Non-pigmented ciliary epithelial cell (primary cell): Measurements from ENCODE around the gene ITIH3.

ENCODE experiments used
- DNase-seq: peaks from one replicate; pipeline ENCODE4 v3.0.0-alpha.2; 2010; ENCODE audit warnings: low read depth

ITIH3 gene

DNA sequence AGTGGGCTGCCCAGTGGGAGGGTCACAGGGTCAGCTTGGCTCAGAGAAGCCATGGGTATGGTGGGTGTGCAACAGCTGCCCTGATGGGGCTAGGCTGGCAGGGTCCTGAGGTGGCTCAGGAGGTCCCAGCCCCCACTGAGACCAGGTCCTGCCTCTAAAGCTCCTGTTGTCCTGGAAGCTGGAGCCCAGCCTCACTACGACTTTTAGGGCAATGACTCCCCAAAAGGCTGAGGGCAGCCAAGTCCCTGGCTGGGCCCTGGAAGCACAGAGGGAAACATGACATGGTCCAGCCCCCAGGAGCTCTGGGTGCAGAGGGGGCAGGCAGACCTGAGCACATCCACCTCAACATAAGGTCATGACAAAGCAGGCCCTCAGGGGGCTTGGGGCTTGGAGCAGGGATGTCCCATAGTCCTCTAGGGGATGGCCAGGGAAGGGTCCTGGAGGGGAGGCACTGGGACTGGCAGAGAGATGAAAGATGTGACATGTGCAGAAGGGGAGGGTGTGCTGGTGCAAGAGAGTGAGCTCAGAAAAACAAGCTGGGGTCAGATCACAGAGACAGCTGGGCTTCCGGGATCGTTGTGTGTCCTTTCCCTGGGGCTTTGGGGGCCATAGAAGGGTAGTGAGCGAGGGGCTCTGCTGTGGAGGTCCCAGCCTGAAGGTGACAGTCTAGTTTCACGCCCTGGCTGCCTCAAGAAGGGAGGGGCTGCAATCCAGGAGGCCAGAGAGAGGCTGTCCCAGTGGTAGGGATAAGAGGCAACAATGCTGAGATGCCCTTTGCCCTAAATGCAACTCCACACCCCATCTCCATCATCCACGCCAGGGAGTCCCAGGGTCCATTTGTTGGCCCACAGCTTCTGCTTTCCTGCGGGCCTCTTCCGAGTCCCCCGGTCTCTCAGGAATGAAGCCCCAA, 639 bp upstream of the ITIH3 start:
- DNase-seq = no peak

DNA sequence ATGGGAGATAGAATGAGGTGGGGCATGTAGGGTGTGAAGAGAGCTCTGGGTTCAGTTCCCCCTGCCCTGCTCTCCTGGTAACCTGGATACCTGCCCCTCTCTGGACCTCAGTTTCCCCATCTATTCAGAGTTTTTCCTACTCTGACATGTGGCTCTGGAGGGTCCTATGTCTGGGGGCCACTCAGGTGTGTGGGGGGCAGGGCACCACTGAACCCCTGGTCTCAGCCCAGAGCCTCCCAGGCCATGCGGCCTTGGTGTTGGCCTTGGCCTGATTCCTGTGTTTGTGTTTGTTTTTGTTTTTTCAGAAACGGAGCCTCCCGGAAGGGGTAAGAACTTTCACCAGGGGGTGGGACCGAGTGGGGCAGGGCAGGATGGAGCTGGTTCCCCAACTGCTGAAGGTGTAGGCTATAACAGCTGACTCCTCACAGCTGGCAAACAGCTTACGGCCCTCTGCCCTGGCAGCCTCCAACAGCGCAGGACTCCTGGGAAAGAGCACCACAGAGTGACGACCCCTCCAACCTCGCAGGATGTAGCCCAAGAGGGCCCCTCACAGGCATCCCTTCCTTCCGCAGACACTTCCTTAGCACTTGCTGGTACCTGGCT, 803 bp downstream of the ITIH3 start:
- DNase-seq = no peak

DNA sequence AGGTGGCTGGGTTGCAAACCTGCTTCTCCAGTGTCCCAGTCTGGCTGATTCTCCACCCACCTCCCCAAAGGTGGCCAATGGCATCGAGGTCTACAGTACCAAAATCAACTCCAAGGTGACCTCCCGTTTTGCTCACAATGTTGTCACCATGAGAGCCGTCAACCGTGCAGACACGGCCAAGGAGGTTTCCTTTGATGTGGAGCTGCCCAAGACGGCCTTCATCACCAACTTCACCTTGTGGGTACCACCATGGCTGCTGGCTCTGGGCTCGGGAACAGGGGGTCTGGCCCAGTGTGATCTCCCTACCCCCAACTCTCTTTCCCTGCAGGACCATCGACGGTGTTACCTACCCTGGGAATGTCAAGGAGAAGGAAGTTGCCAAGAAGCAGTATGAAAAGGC, 1.8 kb downstream of the ITIH3 start:
- no peak for DNase-seq

- no peak for DNase-seq
Measured at GRCh38 chr3:52798376-52798977, 3.9 kb downstream of the ITIH3 start.

GRCh38 chr3:52798978-52799476, 4.4 kb downstream of the ITIH3 start:
- no peak for DNase-seq

DNA sequence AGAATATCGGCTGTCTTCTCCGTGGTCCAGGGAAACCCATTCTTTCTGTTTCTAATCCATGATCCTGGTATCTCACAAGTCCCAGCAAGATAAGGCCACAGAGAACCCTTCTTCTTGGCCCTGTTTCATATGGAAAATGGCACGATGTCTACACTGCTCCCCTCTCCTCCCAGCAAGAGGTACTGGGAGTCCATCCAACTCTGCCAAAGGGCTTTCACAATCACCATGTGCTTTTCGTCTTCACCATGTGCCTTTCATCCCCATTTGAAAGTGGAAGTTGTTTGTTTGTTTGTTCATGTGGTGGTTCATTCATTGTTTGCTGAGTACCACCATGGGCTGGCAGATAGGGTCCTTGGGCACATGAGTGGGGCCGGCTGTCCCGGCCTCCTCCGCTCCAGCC, 5.5 kb downstream of the ITIH3 start:
- DNase-seq = no peak

- DNase-seq = no peak
Measured at GRCh38 chr3:52801839-52802238, 7.2 kb downstream of the ITIH3 start.

- no peak for DNase-seq
Measured at GRCh38 chr3:52805270-52806039, 10.9 kb downstream of the ITIH3 start.

DNA sequence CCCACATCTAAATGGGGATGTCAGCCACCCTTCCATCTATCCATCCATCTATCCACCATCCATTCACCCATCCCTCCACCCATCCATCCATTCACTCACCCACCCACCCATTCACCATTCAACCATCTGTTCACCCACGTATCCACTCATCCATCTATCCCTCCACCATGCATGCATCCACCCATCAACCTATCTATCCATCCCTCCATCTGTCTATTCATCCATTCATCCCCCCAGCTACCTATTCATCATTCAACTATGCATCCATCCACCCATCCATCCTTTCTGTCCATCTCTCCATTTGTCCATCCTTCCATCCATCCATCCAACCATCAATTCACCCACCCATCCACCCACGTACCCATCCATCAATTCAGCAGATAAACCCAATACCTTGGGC, 14.6 kb downstream of the ITIH3 start:
- no peak for DNase-seq

DNA sequence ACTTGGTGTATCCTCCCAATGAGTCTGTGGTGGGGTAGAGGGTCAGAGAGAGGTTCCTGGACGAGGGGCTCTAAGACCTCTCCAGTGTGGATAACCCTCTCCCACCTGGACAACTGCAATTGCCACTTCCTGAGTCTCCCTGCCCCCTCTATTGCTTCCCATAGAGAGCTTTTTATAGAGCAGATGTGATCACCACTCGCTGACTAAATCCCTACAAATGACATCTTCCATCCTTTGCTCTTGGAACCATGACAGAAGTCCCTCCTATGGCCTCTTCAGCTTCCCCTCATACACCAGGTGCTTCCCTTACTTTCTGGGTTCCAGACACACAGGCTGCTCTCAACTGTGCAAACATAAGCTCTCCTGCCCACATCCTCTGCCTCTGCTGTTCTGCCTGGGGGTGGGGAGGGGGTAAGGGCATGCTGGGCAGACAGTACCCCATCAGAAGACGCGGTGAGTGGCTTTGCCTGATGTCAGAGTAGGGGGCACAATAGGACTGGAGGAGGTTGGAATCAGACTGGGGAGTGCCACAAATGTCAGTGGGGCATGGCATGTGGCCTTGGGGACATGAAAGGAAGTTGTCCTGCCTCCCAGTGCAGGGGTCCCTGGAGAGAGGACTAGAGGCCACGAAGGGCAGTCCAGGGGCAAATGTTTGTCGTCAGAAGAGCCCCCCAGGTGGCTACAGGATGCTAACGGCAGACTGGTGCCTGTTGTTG, 15.2 kb downstream of the ITIH3 start:
- no peak for DNase-seq

GRCh38 chr3:52810923-52811322, 16.3 kb downstream of the ITIH3 start:
- no peak for DNase-seq

DNA sequence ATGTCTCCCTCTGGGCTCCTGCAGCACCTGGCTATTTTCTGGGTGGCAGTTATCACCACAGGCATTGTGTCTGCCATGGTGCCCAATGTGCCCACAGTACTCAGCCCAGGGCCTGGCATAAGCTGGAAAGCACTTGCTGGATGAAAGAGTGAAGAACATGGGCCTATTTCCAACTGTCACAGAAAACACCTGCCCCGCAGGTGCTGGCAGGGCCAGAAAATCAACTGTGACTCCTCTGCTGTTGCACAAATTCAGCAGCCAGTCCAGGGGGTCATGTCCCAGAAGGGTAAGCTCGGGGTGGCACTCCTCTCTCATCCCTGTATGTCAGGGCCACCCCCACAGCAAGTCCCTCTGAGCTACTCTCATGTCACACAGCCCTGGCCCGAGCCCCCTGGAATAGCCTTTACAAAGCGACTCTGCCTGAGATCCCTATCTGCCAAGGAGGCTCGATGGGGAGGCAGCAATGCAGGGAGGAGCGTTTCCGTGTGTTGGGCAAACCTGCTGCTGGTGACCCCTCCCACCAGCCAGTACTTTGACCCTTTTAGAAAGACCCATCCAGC, 16.9 kb downstream of the ITIH3 start:
- no peak for DNase-seq

GRCh38 chr3:52813810-52814209, 19.2 kb downstream of the ITIH3 start:
- no peak for DNase-seq

DNA sequence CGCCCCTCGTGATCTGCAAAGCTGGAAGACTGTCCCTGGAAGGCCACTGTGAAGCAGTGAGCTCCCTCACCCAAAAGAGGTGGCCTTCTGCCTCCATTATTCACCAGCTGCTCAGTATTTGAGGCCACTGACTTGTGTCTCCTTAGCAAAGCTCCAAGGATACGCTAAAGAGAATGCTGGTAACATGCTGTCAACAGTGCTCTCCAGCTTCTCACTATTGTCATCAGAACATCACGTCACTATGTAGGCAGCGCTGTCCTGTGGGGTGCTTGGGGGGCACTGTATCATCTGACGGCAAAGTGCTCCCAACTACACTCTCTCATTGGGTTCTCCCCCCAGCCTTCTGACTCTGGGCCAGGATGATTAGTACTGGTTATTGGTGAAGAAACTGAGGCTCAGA, 21.6 kb downstream of the ITIH3 start:
- no peak for DNase-seq

DNA sequence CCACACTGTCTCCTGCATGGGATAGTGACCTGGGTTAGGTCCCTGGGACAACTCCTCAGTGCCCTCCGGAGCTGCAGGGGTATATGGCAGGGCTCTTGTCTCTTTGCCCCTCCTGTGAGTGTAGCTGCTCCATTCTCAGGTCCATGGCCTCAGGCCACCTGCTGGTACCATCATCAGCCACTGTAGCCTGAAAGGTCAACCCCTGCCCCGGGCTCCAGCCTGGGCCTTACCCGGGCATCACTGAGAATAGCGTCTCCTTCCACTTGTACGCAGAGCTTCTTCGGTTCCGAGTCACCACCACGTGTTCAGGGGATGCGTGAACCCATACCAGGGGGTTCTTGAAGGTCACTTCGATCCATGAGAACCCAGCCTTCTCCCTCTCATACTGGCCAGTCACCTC, 22.1 kb downstream of the ITIH3 start:
- DNase-seq = no peak

- DNase-seq = no peak
Measured at GRCh38 chr3:52817221-52817620, 22.6 kb downstream of the ITIH3 start.

DNA sequence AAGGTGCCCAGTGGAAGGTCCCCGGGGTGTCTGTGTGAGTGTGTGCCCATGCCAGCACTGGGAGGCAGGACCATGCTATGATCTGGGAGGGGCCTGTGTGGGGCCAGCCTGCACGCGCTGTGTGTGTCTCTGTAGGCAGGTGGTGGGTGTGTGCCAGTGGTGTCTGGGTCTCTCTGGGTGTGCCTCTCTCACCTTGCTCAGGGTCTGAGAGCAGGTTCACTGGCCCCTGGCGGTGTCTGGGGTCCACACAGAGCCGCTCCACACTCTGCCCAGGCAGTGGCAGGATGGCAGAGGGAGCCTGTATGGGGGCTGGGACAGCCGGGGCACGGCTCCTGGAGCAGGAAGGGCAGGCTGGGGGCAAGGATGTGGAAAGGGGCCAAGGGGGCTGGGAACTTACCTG, 23.3 kb downstream of the ITIH3 start:
- DNase-seq = no peak

DNA sequence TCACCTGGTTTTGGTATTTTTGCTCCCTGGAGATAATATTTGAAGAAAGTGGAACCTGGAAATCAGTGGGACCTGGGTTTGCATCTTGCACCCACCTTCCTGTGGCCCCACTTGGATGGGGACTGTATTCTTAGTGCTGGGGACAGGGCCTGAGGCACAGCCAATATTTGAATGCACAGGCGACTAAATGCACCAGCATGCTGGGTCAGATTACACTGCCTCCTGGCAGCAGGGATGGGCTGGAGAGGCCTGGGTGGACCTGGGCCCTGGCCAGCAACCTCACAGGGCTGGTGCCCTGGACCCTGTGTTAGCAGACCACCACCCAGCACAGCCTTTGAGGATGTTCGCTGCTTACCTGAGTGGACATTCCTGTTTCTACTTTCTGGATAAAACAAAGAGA, 25.3 kb downstream of the ITIH3 start:
- no peak for DNase-seq

DNA sequence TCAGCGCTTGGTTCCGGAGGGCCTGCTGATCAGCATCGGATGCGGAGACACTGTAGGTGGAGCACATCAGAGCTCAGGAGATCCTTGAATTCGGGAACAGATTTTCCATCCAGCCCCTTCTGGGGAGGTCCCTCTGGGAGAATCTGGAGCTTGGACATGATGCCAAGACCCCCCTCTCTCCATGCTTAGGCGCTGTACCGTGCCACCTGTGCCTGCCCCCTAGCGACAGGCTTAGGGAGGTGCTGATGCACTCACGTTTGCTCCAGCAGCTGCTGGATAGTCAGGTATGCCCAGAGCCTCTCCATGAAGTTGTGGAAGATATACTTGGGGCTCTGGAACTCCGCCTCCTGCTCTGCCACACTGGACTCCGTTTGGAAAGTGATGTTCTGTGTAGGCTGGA, 26.1 kb downstream of the ITIH3 start:
- DNase-seq = no peak

DNA sequence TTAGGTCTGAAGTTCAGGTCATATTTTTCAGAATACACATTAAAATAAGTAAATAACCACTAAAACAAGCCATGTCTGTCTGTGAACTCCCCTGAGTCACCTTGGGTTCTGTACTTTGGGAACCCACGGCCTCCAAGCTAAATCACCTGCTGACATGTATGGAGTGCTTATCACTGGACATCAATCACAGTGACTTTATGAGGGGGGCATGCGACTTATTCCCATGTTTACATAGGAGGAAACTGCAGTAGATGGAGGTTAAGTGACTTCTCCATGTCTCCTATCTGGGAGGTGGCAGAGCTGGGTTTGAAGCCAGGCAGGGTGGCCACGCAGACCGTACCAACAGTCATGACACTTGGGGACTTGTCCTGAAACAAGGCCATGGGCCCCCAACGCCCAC, 27.8 kb downstream of the ITIH3 start:
- no peak for DNase-seq

GRCh38 chr3:52824037-52824436, 29.4 kb downstream of the ITIH3 start:
- DNase-seq = no peak
